Measurements from ENCODE around the gene ARHGAP26. TPM values are rescaled to one million over a fixed set of nuclear protein-coding genes. Genes with fewer than 3 reads are reported as not detected.

Gene ARHGAP26
- total RNA-seq, 1 donor from 2014 or later = 20.1 TPM

GRCh38 chr5:143212261-143212660 lies 442.1 kb downstream of the ARHGAP26 start:
- Mint-ChIP-seq H3K4me1 (ENCODE audit: low read depth, unreplicated experiment) (peaks cover 21% of the 10 kb centered on the region), H3K27me3 (ENCODE audit: unreplicated experiment) (peaks cover 1% of the 10 kb centered on the region), H3K27ac (ENCODE audit: unreplicated experiment) (no peak overlapping the region), H3K9me3 (ENCODE audit: unreplicated experiment) (no peaks in the 10 kb centered on the region), H3K36me3 (ENCODE audit: unreplicated experiment) (no peaks in the 10 kb centered on the region), H3K4me3 (ENCODE audit: unreplicated experiment) (no peak overlapping the region)
- TF ChIP-seq, protein P1, sequence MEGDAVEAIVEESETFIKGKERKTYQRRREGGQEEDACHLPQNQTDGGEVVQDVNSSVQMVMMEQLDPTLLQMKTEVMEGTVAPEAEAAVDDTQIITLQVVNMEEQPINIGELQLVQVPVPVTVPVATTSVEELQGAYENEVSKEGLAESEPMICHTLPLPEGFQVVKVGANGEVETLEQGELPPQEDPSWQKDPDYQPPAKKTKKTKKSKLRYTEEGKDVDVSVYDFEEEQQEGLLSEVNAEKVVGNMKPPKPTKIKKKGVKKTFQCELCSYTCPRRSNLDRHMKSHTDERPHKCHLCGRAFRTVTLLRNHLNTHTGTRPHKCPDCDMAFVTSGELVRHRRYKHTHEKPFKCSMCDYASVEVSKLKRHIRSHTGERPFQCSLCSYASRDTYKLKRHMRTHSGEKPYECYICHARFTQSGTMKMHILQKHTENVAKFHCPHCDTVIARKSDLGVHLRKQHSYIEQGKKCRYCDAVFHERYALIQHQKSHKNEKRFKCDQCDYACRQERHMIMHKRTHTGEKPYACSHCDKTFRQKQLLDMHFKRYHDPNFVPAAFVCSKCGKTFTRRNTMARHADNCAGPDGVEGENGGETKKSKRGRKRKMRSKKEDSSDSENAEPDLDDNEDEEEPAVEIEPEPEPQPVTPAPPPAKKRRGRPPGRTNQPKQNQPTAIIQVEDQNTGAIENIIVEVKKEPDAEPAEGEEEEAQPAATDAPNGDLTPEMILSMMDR (IDR thresholded peaks at IDR 0.05; ENCODE audit: partially characterized antibody, unreplicated experiment) = no peak
- DNase-seq = no peak

GRCh38 chr5:143213231-143213850 lies 443.2 kb downstream of the ARHGAP26 start:
- Mint-ChIP-seq H3K27me3 (ENCODE audit: unreplicated experiment) (peaks cover 1% of the 10 kb centered on the region), H3K27ac (ENCODE audit: unreplicated experiment) (peak overlapping the region; percentile 13), H3K36me3 (ENCODE audit: unreplicated experiment) (no peaks in the 10 kb centered on the region), H3K4me3 (ENCODE audit: unreplicated experiment) (no peak overlapping the region), H3K9me3 (ENCODE audit: unreplicated experiment) (no peaks in the 10 kb centered on the region), H3K4me1 (ENCODE audit: low read depth, unreplicated experiment) (peaks cover 18% of the 10 kb centered on the region)
- DNase-seq = no peak
- TF ChIP-seq, protein P1 (IDR thresholded peaks at IDR 0.05; ENCODE audit: partially characterized antibody, unreplicated experiment) = no peak

- H3K9me3 Mint-ChIP-seq (ENCODE audit: unreplicated experiment) = no peaks in the 10 kb centered on the region
- peak overlapping the region; percentile 13 for H3K27ac Mint-ChIP-seq (ENCODE audit: unreplicated experiment)
- no peak for DNase-seq
- peaks cover 1% of the 10 kb centered on the region for H3K27me3 Mint-ChIP-seq (ENCODE audit: unreplicated experiment)
- no peak overlapping the region for H3K4me3 Mint-ChIP-seq (ENCODE audit: unreplicated experiment)
- TF ChIP-seq, protein P1 (IDR thresholded peaks at IDR 0.05; ENCODE audit: partially characterized antibody, unreplicated experiment) = no peak
- H3K36me3 Mint-ChIP-seq (ENCODE audit: unreplicated experiment) = no peaks in the 10 kb centered on the region
- peaks cover 18% of the 10 kb centered on the region for H3K4me1 Mint-ChIP-seq (ENCODE audit: low read depth, unreplicated experiment)
These were observed 443.7 kb downstream of the ARHGAP26 start for GRCh38 chr5:143213851-143214363.

- Mint-ChIP-seq H3K4me1 (ENCODE audit: low read depth, unreplicated experiment) (peaks cover 18% of the 10 kb centered on the region), H3K4me3 (ENCODE audit: unreplicated experiment) (no peak overlapping the region), H3K36me3 (ENCODE audit: unreplicated experiment) (no peaks in the 10 kb centered on the region)
These were observed 444.3 kb downstream of the ARHGAP26 start for GRCh38 chr5:143214458-143214857.

DNA sequence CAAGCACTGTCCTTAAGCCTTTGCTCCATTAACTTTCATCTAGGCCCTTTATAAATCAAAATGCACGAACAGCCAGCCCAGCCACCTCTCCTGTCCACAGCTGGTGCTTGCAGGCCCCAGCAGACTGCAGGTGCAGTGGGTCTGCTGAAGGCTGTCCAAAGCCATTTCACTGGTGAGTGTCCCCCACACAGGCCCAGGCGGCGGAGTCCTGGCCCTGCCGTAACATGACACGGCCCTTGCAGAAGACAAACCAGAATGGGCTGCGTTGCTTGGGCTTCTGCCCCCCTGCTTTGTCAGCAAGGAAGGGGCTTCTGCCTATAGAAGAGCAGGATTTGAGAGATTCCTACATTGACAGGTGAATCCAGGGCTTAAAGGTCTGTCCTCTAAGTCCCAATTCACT lies 444.7 kb downstream of the ARHGAP26 start:
- no peaks in the 10 kb centered on the region for H3K9me3 Mint-ChIP-seq (ENCODE audit: unreplicated experiment)
- no peak overlapping the region for H3K27ac Mint-ChIP-seq (ENCODE audit: unreplicated experiment)
- H3K36me3 Mint-ChIP-seq (ENCODE audit: unreplicated experiment) = no peaks in the 10 kb centered on the region
- peaks cover 18% of the 10 kb centered on the region for H3K4me1 Mint-ChIP-seq (ENCODE audit: low read depth, unreplicated experiment)
- DNase-seq = no peak
- TF ChIP-seq, protein P1 (IDR thresholded peaks at IDR 0.05; ENCODE audit: partially characterized antibody, unreplicated experiment) = no peak
- H3K4me3 Mint-ChIP-seq (ENCODE audit: unreplicated experiment) = no peak overlapping the region
- H3K27me3 Mint-ChIP-seq (ENCODE audit: unreplicated experiment) = peaks cover 1% of the 10 kb centered on the region

More at GRCh38 chr5:143214458-143214857, 444.3 kb downstream of the ARHGAP26 start:
- no peak overlapping the region for H3K27ac Mint-ChIP-seq (ENCODE audit: unreplicated experiment)
- H3K9me3 Mint-ChIP-seq (ENCODE audit: unreplicated experiment) = no peaks in the 10 kb centered on the region
- H3K27me3 Mint-ChIP-seq (ENCODE audit: unreplicated experiment) = peaks cover 1% of the 10 kb centered on the region
- TF ChIP-seq, protein P1 (IDR thresholded peaks at IDR 0.05; ENCODE audit: partially characterized antibody, unreplicated experiment) = no peak
- DNase-seq = no peak

All from glutamatergic neuron (in vitro differentiated cells).